Measurements from ENCODE around the gene ANKRD35.
A peak's percentile ranks its signal among the peaks of the same experiment; 100 is the strongest.

ANKRD35 gene

DNA sequence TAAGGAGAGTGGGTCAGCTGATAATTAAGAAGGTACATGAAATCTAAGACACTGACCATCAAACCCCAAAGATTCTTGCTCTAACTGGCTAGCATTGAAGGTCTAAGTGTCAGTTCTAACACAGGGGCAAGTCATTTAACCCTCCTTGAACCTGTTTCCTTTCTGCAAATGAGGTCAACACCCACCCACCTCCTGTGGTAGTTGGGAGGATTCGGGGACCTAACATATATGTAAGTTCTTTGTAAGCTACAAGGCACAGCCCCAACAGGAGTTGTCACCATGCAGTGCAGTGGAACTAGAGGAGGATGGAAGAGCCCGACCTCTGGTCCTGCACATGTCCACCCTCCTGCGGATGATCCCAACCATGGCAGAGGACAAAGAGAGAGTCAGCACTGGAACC lies 37.8 kb downstream of the ANKRD35 start:
- peaks cover 23% of the 10 kb centered on the region for H3K36me3 ChIP-seq (ENCODE audit: control insufficient read depth, low read length)
- no peaks in the 10 kb centered on the region for H3K79me2 ChIP-seq (ENCODE audit: control insufficient read depth, low read length)
- H3K4me1 ChIP-seq (ENCODE audit: control insufficient read depth, low read length) = peaks cover 30% of the 10 kb centered on the region
- no peak overlapping the region for H3K4me3 ChIP-seq (ENCODE audit: low read length)
- no peaks in the 10 kb centered on the region for H3K9me3 ChIP-seq (ENCODE audit: control insufficient read depth, insufficient read depth, low read length)
- TF ChIP-seq EZH2phosphoT487 (IDR thresholded peaks at IDR 0.05; ENCODE audit: borderline replicate concordance, low read length) = no peak
- TF ChIP-seq, protein P1, sequence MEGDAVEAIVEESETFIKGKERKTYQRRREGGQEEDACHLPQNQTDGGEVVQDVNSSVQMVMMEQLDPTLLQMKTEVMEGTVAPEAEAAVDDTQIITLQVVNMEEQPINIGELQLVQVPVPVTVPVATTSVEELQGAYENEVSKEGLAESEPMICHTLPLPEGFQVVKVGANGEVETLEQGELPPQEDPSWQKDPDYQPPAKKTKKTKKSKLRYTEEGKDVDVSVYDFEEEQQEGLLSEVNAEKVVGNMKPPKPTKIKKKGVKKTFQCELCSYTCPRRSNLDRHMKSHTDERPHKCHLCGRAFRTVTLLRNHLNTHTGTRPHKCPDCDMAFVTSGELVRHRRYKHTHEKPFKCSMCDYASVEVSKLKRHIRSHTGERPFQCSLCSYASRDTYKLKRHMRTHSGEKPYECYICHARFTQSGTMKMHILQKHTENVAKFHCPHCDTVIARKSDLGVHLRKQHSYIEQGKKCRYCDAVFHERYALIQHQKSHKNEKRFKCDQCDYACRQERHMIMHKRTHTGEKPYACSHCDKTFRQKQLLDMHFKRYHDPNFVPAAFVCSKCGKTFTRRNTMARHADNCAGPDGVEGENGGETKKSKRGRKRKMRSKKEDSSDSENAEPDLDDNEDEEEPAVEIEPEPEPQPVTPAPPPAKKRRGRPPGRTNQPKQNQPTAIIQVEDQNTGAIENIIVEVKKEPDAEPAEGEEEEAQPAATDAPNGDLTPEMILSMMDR (IDR thresholded peaks at IDR 0.05; ENCODE audit: low read depth, low read length, poor library complexity, severe bottlenecking) = no peak
- H3K27ac ChIP-seq (ENCODE audit: low read depth, low read length) = no peak overlapping the region
- no peaks in the 10 kb centered on the region for H4K20me1 ChIP-seq (ENCODE audit: control insufficient read depth, insufficient read depth, low read depth, low read length)
- peaks cover 23% of the 10 kb centered on the region for H3F3A ChIP-seq (ENCODE audit: control insufficient read depth, insufficient read depth)
- H3K4me2 ChIP-seq (ENCODE audit: low read length) = no peak overlapping the region
- no peaks in the 10 kb centered on the region for H3K27me3 ChIP-seq (ENCODE audit: control insufficient read depth, low read length)
- no peaks in the 10 kb centered on the region for H3K9me2 ChIP-seq (replicated peaks; ENCODE audit: control insufficient read depth, low read length)

GRCh38 chr1:145846201-145846612 lies 39.5 kb downstream of the ANKRD35 start:
- peaks cover 30% of the 10 kb centered on the region for H3F3A ChIP-seq (ENCODE audit: control insufficient read depth, insufficient read depth)
- H3K79me2 ChIP-seq (ENCODE audit: control insufficient read depth, low read length) = no peaks in the 10 kb centered on the region
- H3K9me3 ChIP-seq (ENCODE audit: control insufficient read depth, insufficient read depth, low read length) = no peaks in the 10 kb centered on the region
- TF ChIP-seq, protein P1 (IDR thresholded peaks at IDR 0.05; ENCODE audit: low read depth, low read length, poor library complexity, severe bottlenecking) = peak; percentile 68
- TF ChIP-seq EZH2phosphoT487 (IDR thresholded peaks at IDR 0.05; ENCODE audit: borderline replicate concordance, low read length) = no peak
- peaks cover 39% of the 10 kb centered on the region for H3K36me3 ChIP-seq (ENCODE audit: control insufficient read depth, low read length)
- H3K4me1 ChIP-seq (ENCODE audit: control insufficient read depth, low read length) = peaks cover 30% of the 10 kb centered on the region
- H3K9me2 ChIP-seq (replicated peaks; ENCODE audit: control insufficient read depth, low read length) = no peaks in the 10 kb centered on the region
- H3K4me3 ChIP-seq (ENCODE audit: low read length) = peak overlapping the region; percentile 90
- peak overlapping the region; percentile 100 for H3K4me2 ChIP-seq (ENCODE audit: low read length)
- peak overlapping the region; percentile 84 for H3K27ac ChIP-seq (ENCODE audit: low read depth, low read length)
- no peaks in the 10 kb centered on the region for H4K20me1 ChIP-seq (ENCODE audit: control insufficient read depth, insufficient read depth, low read depth, low read length)
- H3K27me3 ChIP-seq (ENCODE audit: control insufficient read depth, low read length) = no peaks in the 10 kb centered on the region

- peaks cover 32% of the 10 kb centered on the region for H3F3A ChIP-seq (ENCODE audit: control insufficient read depth, insufficient read depth)
- H4K20me1 ChIP-seq (ENCODE audit: control insufficient read depth, insufficient read depth, low read depth, low read length) = no peaks in the 10 kb centered on the region
- peak within 1 kb of the TSS; percentile 90 for H3K4me3 ChIP-seq (ENCODE audit: low read length)
- H3K4me2 ChIP-seq (ENCODE audit: low read length) = peak within 1 kb of the TSS; percentile 100
- no peaks in the 10 kb centered on the region for H3K27me3 ChIP-seq (ENCODE audit: control insufficient read depth, low read length)
- no peaks in the 10 kb centered on the region for H3K9me3 ChIP-seq (ENCODE audit: control insufficient read depth, insufficient read depth, low read length)
- H3K4me1 ChIP-seq (ENCODE audit: control insufficient read depth, low read length) = peaks cover 30% of the 10 kb centered on the region
- no peaks in the 10 kb centered on the region for H3K9me2 ChIP-seq (replicated peaks; ENCODE audit: control insufficient read depth, low read length)
- TF ChIP-seq, protein P1 (IDR thresholded peaks at IDR 0.05; ENCODE audit: low read depth, low read length, poor library complexity, severe bottlenecking) = peak; percentile 98
- TF ChIP-seq EZH2phosphoT487 (IDR thresholded peaks at IDR 0.05; ENCODE audit: borderline replicate concordance, low read length) = no peak
- peak within 1 kb of the TSS; percentile 84 for H3K27ac ChIP-seq (ENCODE audit: low read depth, low read length)
- no peaks in the 10 kb centered on the region for H3K79me2 ChIP-seq (ENCODE audit: control insufficient read depth, low read length)
- H3K36me3 ChIP-seq (ENCODE audit: control insufficient read depth, low read length) = peaks cover 45% of the 10 kb centered on the region
These were observed 40.0 kb downstream of the ANKRD35 start, which contains the start of gene NUDT17 for GRCh38 chr1:145845514-145846161. Gene NUDT17, plus strand, starts transcription at chr1:145845630. Its CDS starts 11 bp downstream, at chr1:145845641.
